GM13977 (cell line): Measurements from ENCODE around the gene STAB2.
A peak's percentile ranks its signal among the peaks of the same experiment; 100 is the strongest.

Experiments
- DNase-seq: peaks from one replicate; pipeline ENCODE4 v3.0.0; 2012; ENCODE audit warnings: low spot score
- CTCF ChIP-seq: IDR thresholded peaks from 2 replicates; pipeline ENCODE4 v1.5.1; 2012; ENCODE audit warnings: mild to moderate bottlenecking, control low read depth; ENCODE audit not compliant: insufficient read depth; ENCODE audit errors: extremely low read depth, missing control alignments
- in situ Hi-C: fragments of 300-500 bp; cut with MboI; formaldehyde crosslinking; loops from one replicate; pipeline ENCODE4 v1.12.0; 2022; ENCODE audit warnings: low sequenced_read_pairs, low pct_unique_long_range_greater_than_20kb, mixed read lengths, inconsistent platforms; ENCODE audit not compliant: unreplicated experiment

STAB2 gene

GRCh38 chr12:103586791-103587370 lies at the start of gene STAB2:
Gene STAB2, plus strand, starts transcription at chr12:103587273. Its CDS starts 204 bp downstream, at chr12:103587477.
- no peak for TF ChIP-seq CTCF
- no peak for DNase-seq
- in situ Hi-C loops = no loop called here

- in situ Hi-C loops = no loop called here
- DNase-seq = no peak
- no peak for TF ChIP-seq CTCF
Measured at GRCh38 chr12:103538397-103538796, 48.7 kb upstream of the STAB2 start.

GRCh38 chr12:103540319-103540718 lies 46.8 kb upstream of the STAB2 start:
- in situ Hi-C loops = loop anchor here (10.0 kb wide), 1 partner anchor 596 kb away; no protein-coding TSS in a partner anchor
- TF ChIP-seq CTCF = no peak
- DNase-seq = peak; percentile 16

GRCh38 chr12:103542078-103542477 lies 45.0 kb upstream of the STAB2 start:
- no peak for DNase-seq
- in situ Hi-C loops = loop anchor here (10.0 kb wide), 1 partner anchor 597 kb away; no protein-coding TSS in a partner anchor
- no peak for TF ChIP-seq CTCF

GRCh38 chr12:103546959-103547358 lies 40.1 kb upstream of the STAB2 start:
- no peak for DNase-seq
- TF ChIP-seq CTCF = no peak
- in situ Hi-C loops = loop anchor here (10.0 kb wide), 1 partner anchor 602 kb away; no protein-coding TSS in a partner anchor

GRCh38 chr12:103547376-103547775 lies 39.7 kb upstream of the STAB2 start:
- in situ Hi-C loops = loop anchor here (10.0 kb wide), 1 partner anchor 603 kb away; no protein-coding TSS in a partner anchor
- no peak for TF ChIP-seq CTCF
- no peak for DNase-seq
